Lower leg skin (tissue), 4 donors: ENCODE data around the gene PLA2G2A. TPM values are rescaled to one million over a fixed set of nuclear protein-coding genes. Genes with fewer than 3 reads are reported as not detected.

Experiments
- DNase-seq, 2 donors: peaks; one replicate each; pipeline ENCODE4 v3.0.0-alpha.2; 2019; ENCODE audit warnings: low spot score in 2 of 2
- H3K4me3 ChIP-seq: fragments of 200-600 bp; sonication (generic); 2 replicates; pipeline ENCODE4 v1.5.1; 2017; ENCODE audit warnings: mild to moderate bottlenecking, low read depth; ENCODE audit not compliant: poor library complexity, severe bottlenecking
- POLR2A ChIP-seq, 2 donors: fragments of 450-650 bp; IDR thresholded peaks; one replicate each; pipeline ENCODE4 v1.6.1; 2016 to 2017; ENCODE audit warnings: antibody characterized with exemption in 2 of 2, mild to moderate bottlenecking in 1 of 2, moderate library complexity in 1 of 2
- WGBS, 2 donors: methylation state at CpG; one replicate each; pipeline ENCODE4 v1.1.5; 2018; 5-methylcytosine and 5-hydroxymethylcytosine counted together
- intact Hi-C: fragments of 100-400 bp; cut with DNase I; formaldehyde crosslinking; loops from one replicate; pipeline ENCODE4 v1.15.0; 2023; ENCODE audit warnings: low total_unique reads
- total RNA-seq, 4 donors: library from RNA; depleted of rRNA; stranded (reverse); fragments of >200 nt; gene quantifications; one replicate each; pipeline ENCODE4 v1.1.0, GENCODE V29; 2016
- TF ChIP-seq, protein P1 (sequence below), 3 donors: fragments of 450-650 bp; IDR thresholded peaks; one replicate each; pipeline ENCODE4 v1.5.1; 2016; ENCODE audit warnings: antibody characterized with exemption in 3 of 3, mild to moderate bottlenecking in 3 of 3, moderate library complexity in 2 of 3

Gene PLA2G2A
- total RNA-seq, 4 donors from 2014 or later, result 6.0 to 14.0 (median 10.3) TPM

DNA sequence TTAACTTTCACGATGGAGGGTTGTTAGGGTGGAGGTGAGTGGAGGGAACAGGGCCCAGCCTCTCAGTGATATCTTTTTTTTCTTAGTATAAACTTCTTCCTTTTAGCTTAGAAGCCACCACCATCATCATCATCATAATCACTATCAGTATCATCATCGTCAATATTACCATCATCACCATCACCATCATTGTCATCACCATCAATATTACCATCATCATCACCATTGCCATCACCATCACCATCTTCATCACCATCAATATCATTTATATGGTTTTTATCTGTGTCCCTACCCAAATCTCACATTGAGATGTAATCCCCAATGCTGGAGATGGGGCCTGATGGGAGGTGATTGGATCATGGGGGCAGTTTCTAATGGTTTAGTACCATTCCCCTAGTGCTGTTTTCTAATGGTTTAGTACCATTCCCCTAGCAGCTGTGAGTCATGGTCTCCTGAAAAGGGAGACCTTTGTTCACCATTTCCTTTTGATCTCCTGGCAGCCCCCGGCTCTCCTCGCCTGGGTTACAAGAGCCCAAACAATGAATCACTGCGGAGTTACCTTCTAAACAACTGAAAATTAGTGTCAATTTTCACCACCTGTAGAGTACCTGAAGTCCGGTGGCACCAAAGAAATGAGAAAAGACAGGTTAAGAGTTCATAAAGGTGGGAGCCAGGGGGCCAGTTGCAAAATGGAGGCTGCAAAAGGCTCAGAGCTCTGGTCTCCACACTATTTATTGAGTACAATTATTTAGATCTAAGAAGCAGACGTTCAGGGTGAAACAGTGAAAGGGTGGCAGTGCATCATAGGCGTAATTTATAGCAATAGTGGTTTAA, 52.9 kb downstream of the PLA2G2A start:
- intact Hi-C loops, result no loop called here
- TF ChIP-seq, protein P1, sequence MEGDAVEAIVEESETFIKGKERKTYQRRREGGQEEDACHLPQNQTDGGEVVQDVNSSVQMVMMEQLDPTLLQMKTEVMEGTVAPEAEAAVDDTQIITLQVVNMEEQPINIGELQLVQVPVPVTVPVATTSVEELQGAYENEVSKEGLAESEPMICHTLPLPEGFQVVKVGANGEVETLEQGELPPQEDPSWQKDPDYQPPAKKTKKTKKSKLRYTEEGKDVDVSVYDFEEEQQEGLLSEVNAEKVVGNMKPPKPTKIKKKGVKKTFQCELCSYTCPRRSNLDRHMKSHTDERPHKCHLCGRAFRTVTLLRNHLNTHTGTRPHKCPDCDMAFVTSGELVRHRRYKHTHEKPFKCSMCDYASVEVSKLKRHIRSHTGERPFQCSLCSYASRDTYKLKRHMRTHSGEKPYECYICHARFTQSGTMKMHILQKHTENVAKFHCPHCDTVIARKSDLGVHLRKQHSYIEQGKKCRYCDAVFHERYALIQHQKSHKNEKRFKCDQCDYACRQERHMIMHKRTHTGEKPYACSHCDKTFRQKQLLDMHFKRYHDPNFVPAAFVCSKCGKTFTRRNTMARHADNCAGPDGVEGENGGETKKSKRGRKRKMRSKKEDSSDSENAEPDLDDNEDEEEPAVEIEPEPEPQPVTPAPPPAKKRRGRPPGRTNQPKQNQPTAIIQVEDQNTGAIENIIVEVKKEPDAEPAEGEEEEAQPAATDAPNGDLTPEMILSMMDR (IDR thresholded peaks at IDR 0.05), result no peak
- TF ChIP-seq POLR2A (IDR thresholded peaks at IDR 0.05), result no peak
- no peak overlapping the region for H3K4me3 ChIP-seq
- no peak for DNase-seq
- 65 to 72% methylated on average over 8 of the region's 8 CpGs for WGBS, 2 donors

Other genes with a start within 250 kb of the PLA2G2A start
- gene TMCO4, start 179.7 kb downstream of the PLA2G2A start, total RNA-seq, result 10 to 100 TPM; 10.6 to 26.7 (median 18.7) TPM
- under 1 TPM in 1 of 4 donors, not detected in 3; 0.19 TPM for gene RNF186, start 164.3 kb downstream of the PLA2G2A start, total RNA-seq
- gene OTUD3, start 97.2 kb downstream of the PLA2G2A start, total RNA-seq, result 1 to 10 TPM; 4.7 to 5.9 (median 5.2) TPM
- gene PLA2G2E, start 56.0 kb downstream of the PLA2G2A start, total RNA-seq, result not detected
- 1 to 10 TPM in 1 of 4 donors, under 1 TPM in 1, not detected in 2; 0.78 to 4.0 TPM for gene PLA2G5, start 90.6 kb upstream of the PLA2G2A start, total RNA-seq
- not detected for gene PLA2G2D, start 139.9 kb upstream of the PLA2G2A start, total RNA-seq
- 10 to 100 TPM; 19.9 to 29.0 (median 24.6) TPM for gene PLA2G2F, start 159.7 kb upstream of the PLA2G2A start, total RNA-seq
- gene UBXN10, start 206.5 kb upstream of the PLA2G2A start, total RNA-seq, result under 1 TPM in 3 of 4 donors, not detected in 1; 0.12 to 0.91 (median 0.81) TPM
- gene PLA2G2C, start 206.9 kb upstream of the PLA2G2A start, total RNA-seq, result under 1 TPM in 1 of 4 donors, not detected in 3; 0.10 TPM